Esophagus squamous epithelium (tissue), 4 donors: ENCODE data around the gene PTPRJ.

ENCODE experiments used
- CTCF ChIP-seq, 6 experiments: fragments of 450-650 bp in 4 of 6; fragments of 200-600 bp in 2 of 6; sonication (generic) in 2 of 6; IDR thresholded peaks; one replicate each; pipeline ENCODE4 v1.5.1; 2016 to 2019; ENCODE audit warnings: antibody characterized with exemption in 6 of 6, mild to moderate bottlenecking in 4 of 6, moderate library complexity in 4 of 6
- POLR2A ChIP-seq, 4 donors: fragments of 450-650 bp; IDR thresholded peaks; one replicate each; pipeline ENCODE4 v1.6.1; 2017; ENCODE audit warnings: antibody characterized with exemption in 4 of 4, mild to moderate bottlenecking in 4 of 4, moderate library complexity in 3 of 4

GRCh38 chr11:48150213-48150612, 169.9 kb downstream of the PTPRJ start:
- TF ChIP-seq CTCF (IDR thresholded peaks at IDR 0.05) (no peak), POLR2A (IDR thresholded peaks at IDR 0.05) (no peak)
